Stimulated activated CD4-positive, alpha-beta T cell treated with anti-CD3 and anti-CD28 coated beads, Interleukin-4, amount 100 ng/mL, for 48 hours (primary cell): ENCODE results near the gene SLC10A6.

Experiments
- DNase-seq, 2 donors: peaks; one replicate each; pipeline ENCODE4 v3.0.0-alpha.2; 2020; ENCODE audit warnings: low read depth in 2 of 2

Gene SLC10A6

GRCh38 chr4:86775061-86775460 lies 74.1 kb downstream of the SLC10A6 start:
- no peak for DNase-seq
